MV-4-11 (cell line): ENCODE results near the gene TAL1.
"Not testable (repeated sequence)": the region's sequence is repeated elsewhere in the genome, so short reads cannot be mapped to it uniquely, and the experiment has no call there.

Experiments used
- DNase-seq: peaks from one replicate; lab custom pipeline; 2025; lab: John Stamatoyannopoulos, UW

TAL1 gene

GRCh38 chr1:47232187-47232874 is at the start of gene TAL1:
Gene TAL1 (minus strand): TSS chr1:47232225. CDS start chr1:47225888, 6,337 bp downstream.
- no peak for DNase-seq

DNA sequence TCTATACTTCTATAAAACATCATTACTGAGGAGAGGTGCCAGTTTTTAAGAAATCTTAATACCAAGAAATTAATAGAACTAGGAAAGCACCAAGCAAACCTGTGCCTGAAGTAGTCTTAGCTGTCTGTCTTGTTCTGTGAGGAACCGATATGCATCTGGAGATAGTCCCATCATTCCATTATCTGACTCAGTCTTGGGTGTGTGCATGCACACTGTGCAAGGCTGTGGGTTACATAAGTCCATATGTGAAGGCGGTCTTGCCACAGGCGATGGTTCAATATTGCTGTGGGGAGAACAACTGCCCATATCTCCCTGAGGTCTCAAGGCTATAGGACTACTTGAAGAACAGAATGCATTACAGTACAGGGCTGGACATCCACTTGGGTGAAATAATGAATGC is 48.1 kb upstream of the TAL1 start:
- no peak for DNase-seq

DNA sequence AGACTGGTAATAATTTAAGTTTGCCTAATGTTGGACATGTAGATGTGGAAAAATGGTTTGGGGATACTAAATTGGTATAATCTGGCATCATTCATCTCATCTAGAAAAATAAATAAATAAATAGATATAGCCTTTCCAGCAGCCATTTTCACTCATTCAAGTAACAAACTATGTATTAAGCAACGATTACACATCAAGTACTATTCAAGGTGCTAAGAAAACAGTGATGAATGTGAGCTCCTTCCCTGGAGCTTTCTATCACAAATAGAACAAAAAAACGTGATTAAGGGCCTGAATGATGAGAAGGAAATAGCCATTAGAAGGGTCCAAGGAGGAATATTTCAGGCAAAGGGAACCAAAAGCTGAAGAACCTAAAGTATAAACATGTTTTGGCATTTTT is 44.8 kb upstream of the TAL1 start:
- no peak for DNase-seq

GRCh38 chr1:47275811-47276210 is 43.8 kb upstream of the TAL1 start:
- DNase-seq = not testable (repeated sequence)

DNA sequence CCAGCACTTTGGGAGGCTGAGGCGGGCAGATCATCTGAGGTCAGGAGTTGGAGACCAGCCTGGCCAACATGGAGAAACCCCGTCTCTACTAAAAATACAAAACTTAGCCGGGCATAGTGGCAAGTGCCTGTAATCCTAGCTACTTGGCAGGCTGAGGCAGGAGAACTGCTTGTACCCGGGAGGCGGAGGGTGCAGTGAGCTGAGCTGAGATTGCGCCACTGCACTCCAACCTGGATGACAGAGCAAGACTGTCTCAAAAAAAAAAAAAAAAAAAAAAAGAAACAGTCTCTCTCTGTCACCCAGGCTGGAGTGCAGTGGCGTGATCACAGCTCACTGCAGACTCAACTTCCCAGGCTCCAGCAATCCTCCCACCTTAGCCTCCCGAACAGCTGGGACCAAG is 33.5 kb upstream of the TAL1 start:
- DNase-seq = not testable (repeated sequence)

- DNase-seq = peak; percentile 51
These were observed 30.9 kb upstream of the TAL1 start for GRCh38 chr1:47262787-47263413.

- no peak for DNase-seq
These were observed 25.2 kb upstream of the TAL1 start for GRCh38 chr1:47257224-47257623.

- no peak for DNase-seq
These were observed 20.8 kb upstream of the TAL1 start for GRCh38 chr1:47252795-47253194.

GRCh38 chr1:47252369-47252768 is 20.3 kb upstream of the TAL1 start:
- no peak for DNase-seq

GRCh38 chr1:47249755-47250154 is 17.7 kb upstream of the TAL1 start:
- no peak for DNase-seq

DNA sequence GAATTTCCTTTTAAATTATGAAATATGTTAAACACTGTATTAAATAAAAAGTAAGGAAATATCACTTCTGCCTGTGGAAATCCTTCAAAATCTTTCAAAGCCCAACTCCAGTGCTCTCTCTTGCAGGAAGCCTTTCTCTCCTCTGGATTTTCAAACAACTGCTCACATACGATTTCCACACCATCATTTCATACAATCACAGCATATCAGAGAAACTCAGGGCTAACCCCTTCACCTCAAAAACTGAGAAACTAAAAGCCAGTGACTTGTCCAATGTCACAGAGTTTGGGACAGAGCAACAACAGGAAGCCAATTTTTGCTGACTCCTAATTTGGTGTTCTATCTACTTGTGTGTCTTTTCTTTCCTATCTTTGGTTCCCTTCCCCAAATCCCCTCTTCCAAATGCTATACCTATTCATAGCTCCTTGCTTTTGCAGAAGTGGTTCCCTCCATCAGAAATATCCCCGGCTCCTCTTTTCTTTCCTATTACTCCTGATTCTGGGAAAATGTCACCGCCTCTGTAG is 12.4 kb upstream of the TAL1 start:
- DNase-seq = no peak

DNA sequence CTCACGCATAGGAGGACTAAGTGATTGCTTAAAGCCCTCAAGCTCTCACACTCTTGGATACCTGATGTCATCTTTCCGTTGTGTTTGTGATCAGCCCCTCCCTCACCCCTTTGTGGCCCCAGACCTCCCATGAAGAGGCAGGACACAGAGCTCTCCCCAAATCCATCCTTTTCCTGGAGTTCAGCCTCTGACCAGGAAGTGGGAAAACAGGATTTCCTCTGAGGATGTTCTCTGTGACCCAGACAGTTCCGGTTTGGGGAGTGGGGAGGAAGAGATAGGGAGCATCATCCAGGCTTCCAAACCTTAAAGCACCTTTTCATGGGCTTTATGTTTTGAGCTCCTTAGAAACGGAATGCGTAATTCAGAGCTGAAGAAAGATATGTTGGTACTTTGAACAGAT is 11.9 kb upstream of the TAL1 start:
- DNase-seq = no peak

DNA sequence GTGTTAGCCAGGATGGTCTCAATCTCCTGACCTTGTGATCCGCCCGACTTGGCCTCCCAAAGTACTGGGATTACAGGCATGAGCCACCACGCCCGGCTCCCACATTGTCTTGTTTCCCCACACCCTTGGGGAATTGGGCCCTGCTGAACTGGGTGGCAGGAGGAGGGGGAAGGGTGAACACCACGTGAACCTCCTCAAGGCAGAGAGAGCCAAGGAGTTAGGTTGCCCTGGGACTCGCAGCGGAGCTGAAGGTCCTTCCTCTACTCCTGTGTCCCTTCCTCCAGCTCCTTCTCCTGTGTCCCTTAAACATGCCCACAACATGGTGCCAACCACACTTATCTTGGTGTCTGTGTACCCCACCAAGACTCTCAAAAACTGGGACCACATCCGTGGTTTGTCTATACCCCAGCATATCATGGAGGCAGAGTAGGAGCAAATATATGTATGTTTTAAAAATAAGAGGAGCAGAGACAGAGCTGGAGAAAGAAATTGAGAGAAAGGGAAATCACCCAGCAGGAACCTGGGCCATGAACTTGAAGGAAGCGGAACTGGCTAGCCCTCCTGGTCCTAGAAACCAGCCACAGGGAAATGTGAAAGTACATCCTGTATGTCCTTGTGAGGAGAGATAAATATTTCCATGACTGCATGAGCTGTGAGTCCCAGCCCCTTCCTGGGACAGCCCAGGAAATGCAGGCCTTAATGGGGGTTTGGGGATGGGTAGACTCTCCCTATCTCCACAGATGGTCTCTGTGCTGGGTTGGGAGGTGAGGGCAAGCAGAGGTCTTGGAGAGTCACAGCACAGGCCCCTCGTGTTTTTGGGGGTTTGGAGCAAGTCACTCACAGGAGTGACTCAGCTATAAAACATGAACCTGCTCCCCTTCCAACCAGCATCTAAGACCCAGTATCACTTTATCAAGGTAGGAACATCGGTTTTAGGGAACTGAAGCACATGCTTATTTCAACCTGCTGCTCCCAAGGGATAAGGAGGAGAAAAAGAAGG is 9.4 kb upstream of the TAL1 start:
- no peak for DNase-seq

GRCh38 chr1:47238935-47239592 is 7.0 kb upstream of the TAL1 start:
- DNase-seq = no peak

DNA sequence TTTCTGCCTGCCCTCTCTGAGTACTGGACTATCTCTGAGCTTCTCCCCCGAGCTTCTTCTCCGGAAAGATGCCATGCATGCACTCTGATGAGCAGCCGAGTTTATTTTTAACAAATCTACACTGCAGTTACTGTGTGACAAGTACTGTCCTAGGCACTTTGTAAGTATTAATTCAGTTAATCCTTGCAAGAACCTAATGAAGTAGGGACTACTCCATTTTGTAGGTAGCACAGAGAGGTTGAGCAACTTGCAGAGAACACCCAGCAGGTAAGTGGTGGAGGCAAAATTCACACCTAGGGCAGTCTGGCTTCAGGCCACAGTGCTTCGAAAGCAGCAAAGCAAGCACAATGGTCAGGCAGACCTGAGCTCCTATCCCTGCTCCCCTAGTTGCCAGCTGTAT is 3.8 kb upstream of the TAL1 start:
- DNase-seq = no peak

DNA sequence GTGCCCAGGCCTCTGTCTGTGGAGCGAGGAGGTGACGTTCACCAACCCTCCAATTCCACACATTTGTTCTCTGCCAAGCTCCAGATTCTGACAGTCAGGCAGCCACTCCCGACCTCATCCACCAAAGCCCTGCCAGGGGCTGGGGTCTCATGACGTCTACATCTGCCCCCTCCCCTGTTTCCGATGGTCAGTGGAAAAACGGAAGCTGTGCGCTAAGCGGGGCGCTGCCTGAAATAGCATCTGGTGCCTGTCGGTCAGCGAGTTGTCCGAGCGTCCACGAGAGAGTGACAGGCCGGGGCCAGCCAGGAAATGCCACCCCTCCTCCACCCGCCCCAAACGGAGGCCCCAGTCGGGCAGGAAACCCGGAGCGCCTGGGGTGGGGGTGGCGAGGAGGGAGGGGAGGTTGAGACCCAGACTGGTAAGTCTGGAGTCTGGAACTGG is 3.2 kb upstream of the TAL1 start:
- no peak for DNase-seq

DNA sequence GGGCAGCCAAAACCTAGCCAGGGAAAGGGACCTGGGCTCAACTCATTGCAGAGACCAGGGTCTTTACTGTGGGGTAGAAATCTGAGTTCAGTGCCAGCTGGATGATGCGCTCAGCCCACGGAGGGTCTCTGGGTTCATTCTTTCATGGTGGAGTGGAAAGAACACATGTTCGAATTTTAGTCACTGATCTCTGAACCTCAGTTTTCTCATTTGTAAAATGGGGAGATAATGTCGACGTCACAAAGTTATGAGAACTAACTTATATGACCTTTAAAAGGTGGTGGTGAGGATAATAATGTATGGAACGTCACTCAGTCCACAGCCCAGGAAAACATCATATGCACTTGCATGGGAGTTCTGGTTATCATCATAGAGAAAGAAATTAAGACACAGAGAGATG is 1.2 kb upstream of the TAL1 start:
- DNase-seq = no peak

DNA sequence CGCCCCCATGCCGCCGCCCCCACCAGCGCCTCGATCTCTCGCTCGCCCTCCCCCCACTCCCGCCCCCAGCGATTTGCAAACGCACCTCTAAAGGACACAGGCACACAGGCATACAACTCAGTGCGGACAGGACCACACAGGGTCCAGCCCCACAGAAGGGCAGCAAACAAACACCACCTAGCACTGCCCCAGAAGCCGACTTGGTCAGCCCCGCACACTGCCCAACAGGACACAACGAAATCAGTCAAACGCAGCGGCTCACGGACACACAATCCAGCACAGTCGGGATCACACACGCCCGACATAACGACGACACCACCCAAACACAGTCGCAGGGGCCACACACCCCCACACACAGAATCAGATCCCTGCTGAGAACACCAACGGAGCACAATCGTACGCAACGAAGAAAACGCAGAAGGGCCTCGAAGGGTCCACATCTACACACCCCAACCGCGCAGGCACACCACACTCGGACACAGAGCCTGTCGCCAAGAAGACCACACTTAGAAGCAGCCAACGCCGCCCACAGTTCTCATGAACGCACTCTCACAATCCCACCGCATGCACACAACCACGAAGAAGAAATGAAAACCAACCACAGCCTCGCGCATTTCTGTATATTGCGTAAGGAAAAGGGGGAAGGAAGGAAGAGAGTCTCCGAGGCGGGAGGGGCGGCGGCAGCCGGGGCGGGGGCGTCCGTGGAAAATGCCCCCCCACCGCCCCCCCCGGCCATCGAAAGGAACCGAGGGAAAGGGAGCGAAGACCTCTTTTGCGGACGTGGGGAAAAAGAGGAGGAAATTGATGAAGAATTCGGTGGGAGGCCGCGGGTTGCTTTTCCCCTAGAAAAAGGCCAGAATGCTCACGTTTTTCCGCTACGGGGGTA is 481 bp downstream of the TAL1 start:
- peak; percentile 85 for DNase-seq

DNA sequence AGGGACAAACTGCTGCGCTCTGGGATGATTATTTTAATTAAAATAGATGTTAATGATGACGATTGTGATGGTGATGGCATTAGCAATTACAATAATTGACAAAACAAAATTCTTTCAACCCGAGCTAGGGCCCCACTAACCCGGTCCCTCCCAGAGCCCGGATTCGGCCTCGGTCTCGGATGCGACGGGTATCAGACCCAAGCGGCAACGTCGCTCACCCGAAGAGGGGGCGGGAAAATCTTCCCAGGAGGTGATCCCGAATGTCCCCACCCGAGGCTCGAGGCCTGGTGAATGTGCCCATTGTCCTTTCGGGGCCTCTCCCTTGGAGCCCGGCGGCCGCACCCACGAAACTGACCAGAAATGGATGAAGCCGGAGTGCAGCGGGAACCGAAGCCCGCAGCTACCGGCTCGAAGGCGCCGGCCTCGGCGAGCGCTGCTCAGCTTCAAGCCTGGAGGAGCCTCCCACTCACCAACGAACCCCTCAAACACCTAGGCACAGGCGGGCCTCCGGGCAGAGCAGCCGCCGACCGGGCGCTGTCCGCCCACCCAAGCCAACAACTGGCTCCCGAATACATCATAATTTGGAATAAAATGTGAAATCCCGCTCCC is 1.2 kb downstream of the TAL1 start:
- DNase-seq = no peak
